AG04450 (cell line): Measurements from ENCODE around the gene DCBLD1. TPM values are rescaled to one million over a fixed set of nuclear protein-coding genes. Genes with fewer than 3 reads are reported as not detected.

Experiments used
- CTCF ChIA-PET: fragments of 300-600, 350-600 bp; formaldehyde crosslinking; extraction: SDS; loops from one replicate; lab custom pipeline; 2022; ENCODE audit warnings: antibody characterized with exemption, inconsistent platforms; lab: Charles Lee
- POLR2A ChIA-PET: fragments of 350-600 bp; formaldehyde crosslinking; extraction: SDS; loops from one replicate; lab custom pipeline; 2021; ENCODE audit warnings: antibody characterized with exemption, inconsistent platforms; lab: Yijun Ruan, JAX
- DNase-seq: peaks from one replicate; pipeline ENCODE4 v3.0.0-alpha.2; 2011; ENCODE audit warnings: low read depth, low spot score
- H3K27ac ChIP-seq: one replicate; pipeline ENCODE4 v1.5.1; 2012; ENCODE audit warnings: low read depth, low read length, control low read depth
- H3K27me3 ChIP-seq: one replicate; pipeline ENCODE4 v1.6.0; 2012; ENCODE audit warnings: low read length; ENCODE audit not compliant: control insufficient read depth, insufficient read depth
- H3K4me3 ChIP-seq: 2 replicates; pipeline ENCODE4 v1.5.1; 2011; ENCODE audit warnings: mild to moderate bottlenecking, low read depth, low read length, control low read depth
- H3K9me3 ChIP-seq: 2 replicates; pipeline ENCODE4 v1.5.1; 2012; ENCODE audit warnings: low read length; ENCODE audit not compliant: control insufficient read depth, insufficient read depth
- polyA plus RNA-seq: library from polyadenylated mRNA; depleted of rRNA; stranded (reverse); fragments of >200 nt; gene quantifications from 2 replicates; pipeline ENCODE4 v1.2.3, GENCODE V29; 2011
- TF ChIP-seq, protein P1 (sequence below): IDR thresholded peaks from 2 replicates; pipeline ENCODE4 v1.5.1; 2011; ENCODE audit warnings: low read depth, low read length, control low read depth, inconsistent platforms

The DCBLD1 gene
- polyA plus RNA-seq, 1 experiment, result 19.0 TPM

- no peak overlapping the region for H3K4me3 ChIP-seq
- ChIA-PET CTCF (interaction anchor here (1.0 to 6.3 kb wide), 2 partner anchors 60 to 101 kb away, joined by 3 to 85 read pairs; no protein-coding TSS in a partner anchor), POLR2A (no interaction called here)
- DNase-seq, result no peak
- no peak overlapping the region for H3K27ac ChIP-seq
- H3K9me3 ChIP-seq, result no peaks in the 10 kb centered on the region
- TF ChIP-seq, protein P1, sequence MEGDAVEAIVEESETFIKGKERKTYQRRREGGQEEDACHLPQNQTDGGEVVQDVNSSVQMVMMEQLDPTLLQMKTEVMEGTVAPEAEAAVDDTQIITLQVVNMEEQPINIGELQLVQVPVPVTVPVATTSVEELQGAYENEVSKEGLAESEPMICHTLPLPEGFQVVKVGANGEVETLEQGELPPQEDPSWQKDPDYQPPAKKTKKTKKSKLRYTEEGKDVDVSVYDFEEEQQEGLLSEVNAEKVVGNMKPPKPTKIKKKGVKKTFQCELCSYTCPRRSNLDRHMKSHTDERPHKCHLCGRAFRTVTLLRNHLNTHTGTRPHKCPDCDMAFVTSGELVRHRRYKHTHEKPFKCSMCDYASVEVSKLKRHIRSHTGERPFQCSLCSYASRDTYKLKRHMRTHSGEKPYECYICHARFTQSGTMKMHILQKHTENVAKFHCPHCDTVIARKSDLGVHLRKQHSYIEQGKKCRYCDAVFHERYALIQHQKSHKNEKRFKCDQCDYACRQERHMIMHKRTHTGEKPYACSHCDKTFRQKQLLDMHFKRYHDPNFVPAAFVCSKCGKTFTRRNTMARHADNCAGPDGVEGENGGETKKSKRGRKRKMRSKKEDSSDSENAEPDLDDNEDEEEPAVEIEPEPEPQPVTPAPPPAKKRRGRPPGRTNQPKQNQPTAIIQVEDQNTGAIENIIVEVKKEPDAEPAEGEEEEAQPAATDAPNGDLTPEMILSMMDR, result no peak
- no peaks in the 10 kb centered on the region for H3K27me3 ChIP-seq
Measured at GRCh38 chr6:117550618-117551242, 68.3 kb downstream of the DCBLD1 start.

GRCh38 chr6:117552618-117553017 lies 70.1 kb downstream of the DCBLD1 start:
- no peak for DNase-seq
- CTCF ChIA-PET, result interaction anchor here (1.1 to 6.3 kb wide), 3 partner anchors 9 to 103 kb away, joined by 3 to 85 read pairs (median 6); no protein-coding TSS in a partner anchor
- POLR2A ChIA-PET, result no interaction called here

GRCh38 chr6:117553142-117553541 lies 70.7 kb downstream of the DCBLD1 start:
- Histone ChIP-seq H3K9me3 (no peaks in the 10 kb centered on the region), H3K27ac (no peak overlapping the region), H3K27me3 (no peaks in the 10 kb centered on the region), H3K4me3 (no peak overlapping the region)
- POLR2A ChIA-PET, result no interaction called here
- CTCF ChIA-PET, result interaction anchor here (6.3 kb wide), 1 partner anchor 103 kb away, joined by 85 read pairs; no protein-coding TSS in a partner anchor
- TF ChIP-seq, protein P1, result no peak
- no peak for DNase-seq

More at GRCh38 chr6:117552618-117553017, 70.1 kb downstream of the DCBLD1 start:
- Histone ChIP-seq H3K27ac (no peak overlapping the region), H3K4me3 (no peak overlapping the region), H3K9me3 (no peaks in the 10 kb centered on the region), H3K27me3 (no peaks in the 10 kb centered on the region)
- TF ChIP-seq, protein P1, result no peak

DNA sequence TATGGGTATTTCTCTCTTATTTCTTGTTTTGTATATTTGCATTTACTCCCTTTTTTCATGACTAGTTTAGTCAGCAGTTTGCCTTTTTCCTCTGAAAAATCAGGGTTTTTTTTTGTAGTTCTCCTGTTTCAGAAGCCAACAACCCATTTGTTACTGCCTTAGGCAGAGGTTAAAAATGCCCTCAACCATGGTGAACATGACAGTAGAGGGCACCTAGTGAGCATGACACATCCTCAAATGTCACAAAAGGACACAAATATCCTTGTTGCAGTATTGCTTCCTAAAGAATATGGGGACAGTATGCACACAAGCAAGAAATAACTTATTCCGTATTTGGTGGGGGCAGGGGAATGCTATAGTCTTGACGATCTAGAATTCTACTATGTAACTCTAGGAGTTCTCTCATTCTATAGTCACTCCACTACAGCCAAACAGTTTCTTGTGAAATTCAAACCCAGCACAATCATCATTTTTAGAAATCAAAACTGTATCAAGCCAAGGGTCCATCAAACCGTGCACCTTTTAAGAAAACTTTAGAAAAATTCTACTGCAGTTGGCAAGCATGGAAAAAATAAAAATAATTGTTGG lies 72.9 kb downstream of the DCBLD1 start:
- ChIA-PET POLR2A (interaction anchor here (1.1 kb wide), 1 partner anchor 106 kb away, joined by 5 read pairs; no protein-coding TSS in a partner anchor), CTCF (interaction anchor here (0.6 to 9.6 kb wide), 27 partner anchors 10 to 207 kb away, joined by 3 to 197 read pairs (median 4); no protein-coding TSS in a partner anchor)
- no peak overlapping the region for H3K27ac ChIP-seq
- no peaks in the 10 kb centered on the region for H3K9me3 ChIP-seq
- TF ChIP-seq, protein P1, result no peak
- H3K27me3 ChIP-seq, result no peaks in the 10 kb centered on the region
- DNase-seq, result no peak
- no peak overlapping the region for H3K4me3 ChIP-seq
